SU-DHL-6 (cell line): ENCODE measurements around the gene SLF1.

ENCODE experiments used
- H2AFZ ChIP-seq: fragments of 200-600 bp; sonication (generic); 2 replicates; pipeline ENCODE4 v1.6.1; 2014; ENCODE audit warnings: low read depth, mild to moderate bottlenecking, moderate library complexity, mixed read lengths, antibody characterized with exemption, low read length; ENCODE audit not compliant: severe bottlenecking
- H3F3A ChIP-seq: fragments of 200-600 bp; shearing (Covaris generic); 2 replicates; pipeline ENCODE4 v1.6.0; 2016; ENCODE audit warnings: antibody characterized with exemption, mild to moderate bottlenecking; ENCODE audit not compliant: insufficient read depth
- H3K27ac ChIP-seq: fragments of 200-600 bp; sonication (generic); 2 replicates; pipeline ENCODE4 v1.5.1; 2016; ENCODE audit warnings: low read depth, mild to moderate bottlenecking, low read length, moderate library complexity, mixed read lengths
- H3K27me3 ChIP-seq: fragments of 200-600 bp; sonication (generic), shearing (Covaris generic); 2 replicates; pipeline ENCODE4 v1.6.0; 2014; ENCODE audit warnings: mild to moderate bottlenecking, low read length
- H3K36me3 ChIP-seq: fragments of 200-600 bp; sonication (generic); 2 replicates; pipeline ENCODE4 v1.6.1; 2014; ENCODE audit warnings: mild to moderate bottlenecking, low read length, mixed read lengths
- H3K4me2 ChIP-seq: fragments of 300-600, 200-600 bp; shearing (Covaris generic), sonication (generic); 2 replicates; pipeline ENCODE4 v1.6.0; 2014; ENCODE audit warnings: low read length, low read depth, mild to moderate bottlenecking; ENCODE audit not compliant: poor library complexity, severe bottlenecking
- H3K4me3 ChIP-seq: fragments of 200-600 bp; sonication (generic); 2 replicates; pipeline ENCODE4 v1.5.1; 2014; ENCODE audit warnings: antibody characterized with exemption, low read length, mild to moderate bottlenecking, mixed read lengths; ENCODE audit not compliant: insufficient read depth, poor library complexity, severe bottlenecking
- H3K79me2 ChIP-seq: fragments of 200-600 bp; sonication (generic); 2 replicates; pipeline ENCODE4 v1.6.1; 2014; ENCODE audit warnings: mild to moderate bottlenecking, low read length, moderate library complexity; ENCODE audit not compliant: insufficient read depth
- H3K9ac ChIP-seq: fragments of 200-600 bp; sonication (generic); 2 replicates; pipeline ENCODE4 v1.7.0; 2014; ENCODE audit warnings: mild to moderate bottlenecking, low read length
- H3K9me2 ChIP-seq: fragments of 200-600 bp; sonication (generic); replicated peaks from 2 replicates; pipeline ENCODE4 v1.6.1; 2014; ENCODE audit warnings: low read length; ENCODE audit not compliant: insufficient read depth
- H3K9me3 ChIP-seq: fragments of 200-600 bp; sonication (generic); 2 replicates; pipeline ENCODE4 v1.6.1; 2014; ENCODE audit warnings: low read length, mixed read lengths; ENCODE audit not compliant: insufficient read depth
- H4K20me1 ChIP-seq: fragments of 200-600 bp; sonication (generic); 2 replicates; pipeline ENCODE4 v1.6.1; 2014; ENCODE audit warnings: low read depth, mild to moderate bottlenecking, antibody characterized with exemption, low read length, moderate library complexity, mixed read lengths
- CTCF ChIP-seq: fragments of 200-600 bp; sonication (generic); IDR thresholded peaks from one replicate; pipeline ENCODE4 v1.5.1; 2017; ENCODE audit warnings: antibody characterized with exemption, mild to moderate bottlenecking, low read length, moderate library complexity; ENCODE audit not compliant: insufficient read depth, poor library complexity, severe bottlenecking
- EZH2phosphoT487 ChIP-seq: fragments of 200-600 bp; sonication (generic), shearing (Covaris generic); conservative IDR thresholded peaks from 2 replicates; pipeline ENCODE4 v1.6.1; 2018; ENCODE audit warnings: mild to moderate bottlenecking, antibody characterized with exemption, low read length, moderate library complexity, mixed read lengths

SLF1 gene

GRCh38 chr5:94740286-94740685, 121.8 kb downstream of the SLF1 start:
- H3K27ac ChIP-seq = no peak overlapping the region
- H4K20me1 ChIP-seq = no peaks in the 10 kb centered on the region
- H3K36me3 ChIP-seq = no peaks in the 10 kb centered on the region
- H3K9ac ChIP-seq = no peak overlapping the region
- H3F3A ChIP-seq = no peaks in the 10 kb centered on the region
- H2AFZ ChIP-seq = no peak overlapping the region
- H3K79me2 ChIP-seq = no peaks in the 10 kb centered on the region
- H3K9me3 ChIP-seq = no peaks in the 10 kb centered on the region
- no peak overlapping the region for H3K4me2 ChIP-seq
- no peak overlapping the region for H3K4me3 ChIP-seq
- H3K9me2 ChIP-seq = no peaks in the 10 kb centered on the region
- no peaks in the 10 kb centered on the region for H3K27me3 ChIP-seq
- no peak for TF ChIP-seq EZH2phosphoT487
- TF ChIP-seq CTCF = no peak

- H4K20me1 ChIP-seq = no peaks in the 10 kb centered on the region
- no peak overlapping the region for H3K4me3 ChIP-seq
- no peaks in the 10 kb centered on the region for H3K9me3 ChIP-seq
- no peak overlapping the region for H3K9ac ChIP-seq
- H2AFZ ChIP-seq = no peak overlapping the region
- no peak for TF ChIP-seq CTCF
- TF ChIP-seq EZH2phosphoT487 = no peak
- H3K4me2 ChIP-seq = no peak overlapping the region
- no peaks in the 10 kb centered on the region for H3F3A ChIP-seq
- no peaks in the 10 kb centered on the region for H3K79me2 ChIP-seq
- H3K9me2 ChIP-seq = no peaks in the 10 kb centered on the region
- H3K27ac ChIP-seq = no peak overlapping the region
- no peaks in the 10 kb centered on the region for H3K36me3 ChIP-seq
- no peaks in the 10 kb centered on the region for H3K27me3 ChIP-seq
Measured at GRCh38 chr5:94742852-94743251, 124.4 kb downstream of the SLF1 start.

GRCh38 chr5:94744906-94745305, 126.4 kb downstream of the SLF1 start:
- TF ChIP-seq EZH2phosphoT487 = no peak
- no peak for TF ChIP-seq CTCF
- H3K27ac ChIP-seq = no peak overlapping the region
- no peaks in the 10 kb centered on the region for H3K27me3 ChIP-seq
- no peaks in the 10 kb centered on the region for H4K20me1 ChIP-seq
- no peaks in the 10 kb centered on the region for H3K79me2 ChIP-seq
- no peak overlapping the region for H2AFZ ChIP-seq
- no peak overlapping the region for H3K4me3 ChIP-seq
- no peaks in the 10 kb centered on the region for H3K36me3 ChIP-seq
- no peak overlapping the region for H3K4me2 ChIP-seq
- no peak overlapping the region for H3K9ac ChIP-seq
- no peaks in the 10 kb centered on the region for H3K9me2 ChIP-seq
- H3K9me3 ChIP-seq = no peaks in the 10 kb centered on the region
- no peaks in the 10 kb centered on the region for H3F3A ChIP-seq
